ENCODE data around the gene GFAP.

GRCh38 chr17:44928950-44929720 is 13.8 kb upstream of the GFAP start:
- TF ChIP-seq SUZ12 (IDR thresholded peaks at IDR 0.05) (no peak), HDGF (IDR thresholded peaks at IDR 0.05; ENCODE audit: borderline replicate concordance) (no peak), ELF4 (IDR thresholded peaks at IDR 0.05) (no peak), LEF1 (IDR thresholded peaks at IDR 0.05; ENCODE audit: borderline replicate concordance) (no peak), BHLHE40 (IDR thresholded peaks at IDR 0.05; ENCODE audit: borderline replicate concordance) (no peak), ARNT (IDR thresholded peaks at IDR 0.05) (no peak), FOXA1 (IDR thresholded peaks at IDR 0.05) (no peak), NFRKB (IDR thresholded peaks at IDR 0.05) (no peak), CTBP1 (IDR thresholded peaks at IDR 0.05; ENCODE audit: borderline replicate concordance) (no peak), FOXM1 (IDR thresholded peaks at IDR 0.05; ENCODE audit: borderline replicate concordance) (no peak), TARDBP (IDR thresholded peaks at IDR 0.05) (no peak), SP1 (IDR thresholded peaks at IDR 0.05) (no peak), ZNF384 (IDR thresholded peaks at IDR 0.05) (no peak)
